CD14-positive monocyte (primary cell): ENCODE measurements around the gene SSBP3. TPM values are rescaled to one million over a fixed set of nuclear protein-coding genes. Genes with fewer than 3 reads are reported as not detected.
A peak's percentile ranks its signal among the peaks of the same experiment; 100 is the strongest.

ENCODE experiments used
- DNase-seq, 3 donors: peaks; one replicate each; pipeline ENCODE4 v3.0.0-alpha.2; 2011 to 2022
- H2AFZ ChIP-seq: 2 replicates; pipeline ENCODE4 v1.6.0; 2012; ENCODE audit warnings: mild to moderate bottlenecking, low read depth, low read length, inconsistent platforms; ENCODE audit not compliant: insufficient read depth, poor library complexity, severe bottlenecking
- H3K27ac ChIP-seq, 2 donors: 1 replicate in 1 of 2; 2 replicates in 1 of 2; pipeline ENCODE4 v1.5.1; 2012 to 2013; ENCODE audit warnings: low read length in 2 of 2, control low read depth in 1 of 2, inconsistent platforms in 1 of 2, low read depth in 1 of 2, mild to moderate bottlenecking in 1 of 2
- H3K27me3 ChIP-seq, 2 donors: one replicate each; pipeline versions ENCODE4 v1.6.0 to v1.6.1; 2011 to 2013; ENCODE audit warnings: low read length in 2 of 2; ENCODE audit not compliant: control insufficient read depth in 2 of 2, insufficient read depth in 2 of 2
- H3K36me3 ChIP-seq, 2 donors: replicated peaks in 1 of 2; 1 replicate in 1 of 2; 2 replicates in 1 of 2; pipeline versions ENCODE4 v1.5.1 to v1.6.1; 2012 to 2013; ENCODE audit warnings: low read length in 2 of 2, control low read depth in 1 of 2, inconsistent platforms in 1 of 2, mild to moderate bottlenecking in 1 of 2; ENCODE audit not compliant: insufficient read depth in 2 of 2, control insufficient read depth in 1 of 2
- H3K4me1 ChIP-seq, 2 donors: 1 replicate in 1 of 2; 2 replicates in 1 of 2; pipeline versions ENCODE4 v1.5.1 to v1.6.1; 2012 to 2013; ENCODE audit warnings: low read length in 2 of 2, control low read depth in 1 of 2, inconsistent platforms in 1 of 2, mild to moderate bottlenecking in 1 of 2, moderate library complexity in 1 of 2; ENCODE audit not compliant: insufficient read depth in 2 of 2, control insufficient read depth in 1 of 2
- H3K4me2 ChIP-seq: replicated peaks from 2 replicates; pipeline ENCODE3; 2012; ENCODE audit warnings: low read length, moderate library complexity, mild to moderate bottlenecking; ENCODE audit not compliant: poor library complexity, severe bottlenecking; ENCODE audit errors: extremely low read depth
- H3K4me3 ChIP-seq, 3 experiments: fragments of 200-600 bp in 1 of 3; sonication (generic) in 1 of 3; replicated peaks in 1 of 3; 1 replicate in 2 of 3; 2 replicates in 1 of 3; pipeline ENCODE4 v1.5.1; 2011 to 2013; ENCODE audit warnings: low read length in 3 of 3, mild to moderate bottlenecking in 3 of 3, control low read depth in 2 of 3, low read depth in 2 of 3, inconsistent platforms in 1 of 3, moderate library complexity in 1 of 3
- H3K79me2 ChIP-seq: 2 replicates; pipeline ENCODE4 v1.6.0; 2012; ENCODE audit warnings: mild to moderate bottlenecking, control low read depth, inconsistent platforms, low read length, moderate library complexity; ENCODE audit not compliant: insufficient read depth
- H3K9ac ChIP-seq: 2 replicates; pipeline ENCODE4 v1.6.0; 2017; ENCODE audit warnings: low read length, mild to moderate bottlenecking; ENCODE audit not compliant: insufficient read depth, poor library complexity, severe bottlenecking
- H3K9me3 ChIP-seq, 2 donors: replicated peaks in 1 of 2; 1 replicate in 1 of 2; 2 replicates in 1 of 2; pipeline versions ENCODE4 v1.5.1 to v1.6.1; 2012 to 2013; ENCODE audit warnings: low read length in 2 of 2, control low read depth in 1 of 2; ENCODE audit not compliant: control insufficient read depth in 1 of 2, insufficient read depth in 1 of 2
- H4K20me1 ChIP-seq: 2 replicates; pipeline ENCODE4 v1.6.0; 2012; ENCODE audit warnings: mild to moderate bottlenecking, low read length, control low read depth, moderate library complexity; ENCODE audit not compliant: insufficient read depth
- H3K27ac Mint-ChIP-seq, 7 donors: one replicate each; pipeline ENCODE4 v1.8.0; 2020; ENCODE audit warnings: mild to moderate bottlenecking in 7 of 7, mixed read lengths in 7 of 7, moderate library complexity in 6 of 7, inconsistent platforms in 2 of 7
- H3K27me3 Mint-ChIP-seq, 3 donors: one replicate each; pipeline ENCODE4 v1.8.0; 2021 to 2022; ENCODE audit warnings: low read depth in 3 of 3, mild to moderate bottlenecking in 3 of 3, mixed read lengths in 3 of 3, moderate library complexity in 3 of 3, inconsistent platforms in 1 of 3
- H3K36me3 Mint-ChIP-seq, 2 donors: one replicate each; pipeline ENCODE4 v1.8.0; 2020; ENCODE audit warnings: mixed read lengths in 2 of 2, inconsistent platforms in 1 of 2, mild to moderate bottlenecking in 1 of 2
- H3K4me1 Mint-ChIP-seq: one replicate; pipeline ENCODE4 v1.8.0; 2020; ENCODE audit warnings: mild to moderate bottlenecking, mixed read lengths
- H3K4me3 Mint-ChIP-seq, 2 donors: one replicate each; pipeline ENCODE4 v1.8.0; 2020; ENCODE audit warnings: mild to moderate bottlenecking in 2 of 2, mixed read lengths in 2 of 2, moderate library complexity in 1 of 2
- H3K9me3 Mint-ChIP-seq, 7 donors: one replicate each; pipeline ENCODE4 v1.8.0; 2020 to 2022; ENCODE audit warnings: mixed read lengths in 7 of 7, mild to moderate bottlenecking in 6 of 7, moderate library complexity in 6 of 7, inconsistent platforms in 2 of 7
- CTCF ChIP-seq: fragments of 200-600 bp; IDR thresholded peaks from one replicate; pipeline ENCODE4 v1.8.0; 2022; ENCODE audit warnings: antibody characterized with exemption, mild to moderate bottlenecking
- WGBS: methylation state at CpG from one replicate; pipeline ENCODE4 v1.1.5; 2013; ENCODE audit warnings: missing lambda C conversion rate; ENCODE audit not compliant: insufficient coverage; 5-methylcytosine and 5-hydroxymethylcytosine counted together
- intact Hi-C, 2 donors: fragments of 100-400 bp; cut with micrococcal nuclease; formaldehyde crosslinking; loops; one replicate each; pipeline versions ENCODE4 v1.15.0 to v1.15.1; 2023
- polyA plus RNA-seq, 3 donors: library from polyadenylated mRNA; depleted of rRNA in 1 of 3; unstranded in 2 of 3; stranded (reverse) in 1 of 3; fragments of 300-500 nt in 2 of 3; fragments of >200 nt in 1 of 3; fragmentation: Illumina TruSeq in 2 of 3; gene quantifications; 1 replicate in 2 of 3; 2 replicates in 1 of 3; pipeline ENCODE4 v1.2.3, GENCODE V29; 2012 to 2021

The SSBP3 gene
- polyA plus RNA-seq, 3 donors, result 4.1 to 30.7 (median 4.3) TPM

GRCh38 chr1:54342288-54342687 is 63.9 kb downstream of the SSBP3 start:
- TF ChIP-seq CTCF, result no peak
- peaks cover 0 to 2% (median 0%) of the 10 kb centered on the region in 7 donors for H3K9me3 Mint-ChIP-seq
- H3K27me3 ChIP-seq, result no peaks in the 10 kb centered on the region
- H3K27ac Mint-ChIP-seq, result peak overlapping the region in 1 of 7 donors; percentile 62
- H2AFZ ChIP-seq, result no peak overlapping the region
- no peaks in the 10 kb centered on the region for H3K9me3 ChIP-seq
- no peak for DNase-seq
- H3K4me3 Mint-ChIP-seq, result no peak overlapping the region
- H3K36me3 Mint-ChIP-seq, result peaks cover 12 to 13% of the 10 kb centered on the region in 2 donors
- H3K4me1 Mint-ChIP-seq, result peaks cover 12% of the 10 kb centered on the region
- no peak overlapping the region for H3K4me2 ChIP-seq
- WGBS, result 70% methylated on average over 1 of the region's 2 CpGs
- no peak overlapping the region for H3K4me3 ChIP-seq
- peaks cover 0 to 1% (median 0%) of the 10 kb centered on the region in 3 donors for H3K27me3 Mint-ChIP-seq
- peaks cover 0 to 7% of the 10 kb centered on the region in 2 donors for H3K36me3 ChIP-seq
- no peak overlapping the region for H3K9ac ChIP-seq
- H4K20me1 ChIP-seq, result peaks cover 32% of the 10 kb centered on the region
- no peaks in the 10 kb centered on the region for H3K79me2 ChIP-seq
- H3K27ac ChIP-seq, result no peak overlapping the region
- no peaks in the 10 kb centered on the region for H3K4me1 ChIP-seq
- intact Hi-C loops, result no loop called here

GRCh38 chr1:54341763-54342162 is 64.4 kb downstream of the SSBP3 start:
- Mint-ChIP-seq H3K36me3 (peaks cover 13 to 14% of the 10 kb centered on the region in 2 donors), H3K9me3 (peaks cover 0 to 2% (median 0%) of the 10 kb centered on the region in 7 donors), H3K4me3 (no peak overlapping the region), H3K27ac (no peak overlapping the region), H3K27me3 (peaks cover 0 to 2% (median 1%) of the 10 kb centered on the region in 3 donors), H3K4me1 (peaks cover 13% of the 10 kb centered on the region)
- H3K36me3 ChIP-seq, result peaks cover 0 to 7% of the 10 kb centered on the region in 2 donors
- H3K9me3 ChIP-seq, result no peaks in the 10 kb centered on the region
- no peak overlapping the region for H3K4me2 ChIP-seq
- H3K27me3 ChIP-seq, result no peaks in the 10 kb centered on the region
- H3K79me2 ChIP-seq, result no peaks in the 10 kb centered on the region
- H3K4me1 ChIP-seq, result no peaks in the 10 kb centered on the region
- TF ChIP-seq CTCF, result no peak
- peaks cover 35% of the 10 kb centered on the region for H4K20me1 ChIP-seq
- H3K4me3 ChIP-seq, result no peak overlapping the region
- H3K9ac ChIP-seq, result no peak overlapping the region
- intact Hi-C loops, result no loop called here
- no peak for DNase-seq
- no peak overlapping the region for H3K27ac ChIP-seq
- 96% methylated on average over 8 of the region's 9 CpGs for WGBS
- no peak overlapping the region for H2AFZ ChIP-seq
